Left renal pelvis (tissue), 4 donors: ENCODE measurements around the gene KCNN1. TPM values are rescaled to one million over a fixed set of nuclear protein-coding genes. Genes with fewer than 3 reads are reported as not detected.
"Not testable (repeated sequence)": the region's sequence is repeated elsewhere in the genome, so short reads cannot be mapped to it uniquely, and the experiment has no call there.

Source experiments
- DNase-seq, 4 donors: peaks; one replicate each; pipeline ENCODE4 v3.0.0-alpha.2; 2013; ENCODE audit warnings: low read depth in 4 of 4, low spot score in 3 of 4
- polyA plus RNA-seq, 4 donors: library from polyadenylated mRNA; unstranded; fragments of 120-200 nt; gene quantifications; one replicate each; pipeline ENCODE4 v1.2.1, GENCODE V29; 2013; ENCODE audit not compliant: insufficient read length in 4 of 4

The KCNN1 gene
- polyA plus RNA-seq, 4 donors = 3.6 to 7.3 (median 5.4) TPM

DNA sequence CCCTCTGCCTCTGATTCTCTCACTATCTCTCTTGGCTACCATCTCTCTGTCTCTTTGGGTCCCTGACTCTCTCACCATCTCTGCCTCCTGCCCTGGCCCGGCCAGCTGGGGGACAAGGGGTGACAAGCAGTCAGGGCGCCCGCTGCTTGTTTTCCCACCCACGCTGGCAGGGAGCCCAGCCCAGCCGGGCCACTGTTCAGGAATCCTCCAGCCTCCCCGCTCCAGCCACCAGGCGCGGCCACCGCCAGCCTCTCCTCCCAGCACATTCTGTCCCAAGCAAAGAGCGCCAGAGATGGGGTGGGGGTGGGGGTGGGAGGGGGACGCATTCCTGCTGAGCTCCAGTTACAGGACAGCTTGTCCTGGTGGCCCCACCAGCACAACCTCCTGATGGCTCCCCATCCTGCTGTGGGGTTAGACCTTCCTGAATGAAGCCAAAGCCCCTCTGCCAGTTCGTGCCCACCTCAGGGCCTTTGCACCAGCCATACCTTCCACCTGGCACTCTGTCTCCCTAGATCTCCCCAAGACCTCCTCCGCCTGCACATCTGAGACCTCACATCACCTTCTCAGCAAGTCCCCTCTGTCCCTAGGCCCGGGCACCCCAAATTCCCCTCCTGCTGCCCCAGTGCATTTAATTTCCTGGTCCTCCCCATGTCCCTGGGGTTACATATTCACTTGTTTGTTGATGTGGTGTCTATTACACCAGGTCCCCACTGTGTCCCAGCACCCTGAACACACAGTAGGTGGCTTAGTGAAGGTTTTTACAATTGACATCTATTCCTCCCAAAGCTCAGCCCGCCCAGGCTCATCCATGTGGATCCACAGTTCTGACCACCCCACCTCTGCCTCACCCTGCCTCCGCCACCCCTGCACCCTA, 53.5 kb downstream of the KCNN1 start:
- no peak for DNase-seq

DNA sequence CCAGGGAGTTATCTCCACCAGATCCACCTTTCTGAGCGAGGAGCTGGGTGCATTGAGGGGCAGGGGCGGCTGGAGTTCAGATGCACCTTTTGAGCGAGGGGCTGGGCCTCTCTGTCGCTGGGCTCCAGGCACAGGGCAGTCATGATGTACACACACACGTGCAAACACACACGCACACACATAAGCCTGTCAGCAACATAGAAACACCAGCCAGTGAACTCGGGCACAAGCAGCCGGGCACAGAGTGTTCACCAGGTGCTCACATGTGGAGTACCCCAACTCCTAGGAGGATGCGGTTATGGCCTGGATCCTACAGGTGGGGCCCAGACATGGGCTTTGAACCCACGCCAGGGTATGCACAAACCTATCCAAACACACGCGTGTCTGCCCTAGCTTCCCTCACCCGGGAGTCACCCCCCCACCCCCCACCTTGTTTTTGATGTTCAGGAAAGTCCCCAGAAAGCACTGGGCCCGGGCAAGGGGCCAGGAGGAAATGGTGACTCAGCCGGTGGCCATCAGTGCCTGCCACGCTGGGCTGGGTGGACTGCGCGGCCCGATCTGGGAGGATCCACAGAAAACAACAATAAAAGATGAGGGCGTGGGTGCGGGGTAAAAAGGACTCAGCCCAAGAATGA, 54.3 kb downstream of the KCNN1 start:
- no peak for DNase-seq

DNA sequence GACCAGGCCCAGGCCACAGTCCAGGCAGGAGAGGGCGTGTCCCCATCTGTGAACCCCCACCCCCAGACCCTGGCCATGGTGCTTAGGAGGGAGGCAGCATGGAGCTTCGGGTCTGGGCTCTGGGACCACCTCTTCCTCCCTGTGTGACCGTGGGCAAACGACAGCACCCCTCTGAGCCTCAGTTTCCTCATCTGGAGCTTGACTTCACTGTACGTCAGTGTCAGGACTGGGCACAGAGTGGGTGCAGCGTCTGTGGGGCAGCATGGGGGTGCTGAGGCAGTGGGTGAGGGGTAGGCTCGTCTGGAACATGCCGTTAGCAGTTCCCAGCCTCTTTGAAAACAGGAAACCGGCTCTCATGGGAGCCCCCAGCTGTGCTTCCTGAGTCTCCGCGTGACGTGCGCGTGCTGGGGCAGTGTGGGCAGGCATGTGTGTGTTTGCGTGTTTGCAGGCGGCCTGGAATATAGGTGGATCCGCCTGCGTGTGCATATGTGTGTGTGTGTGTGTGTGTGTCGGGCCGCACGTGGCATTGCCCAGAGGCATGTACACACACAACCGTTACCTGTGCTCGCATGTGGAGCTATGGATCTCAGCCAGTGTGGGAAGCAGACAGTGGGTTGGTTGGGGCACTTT, 56.8 kb downstream of the KCNN1 start:
- DNase-seq = no peak

DNA sequence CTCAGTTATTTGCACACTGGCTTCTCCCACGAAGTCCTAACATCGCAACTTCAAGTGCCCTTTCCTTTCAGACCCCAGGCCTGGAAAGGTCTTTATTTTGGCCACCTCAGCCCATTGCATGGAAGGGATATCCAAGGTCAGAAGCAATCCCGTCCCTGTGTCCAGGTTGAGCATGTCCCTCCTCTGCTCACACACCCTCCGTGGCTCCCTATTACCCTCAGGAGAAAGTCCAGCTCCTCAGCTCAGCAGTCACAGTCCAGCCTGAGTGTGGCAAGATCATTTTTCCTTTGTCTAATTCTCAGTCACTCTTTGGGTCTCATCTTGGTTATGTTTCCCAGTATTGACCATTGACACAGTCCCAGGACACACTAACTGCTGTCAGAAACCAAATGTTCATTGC, 60.2 kb downstream of the KCNN1 start:
- no peak for DNase-seq

DNA sequence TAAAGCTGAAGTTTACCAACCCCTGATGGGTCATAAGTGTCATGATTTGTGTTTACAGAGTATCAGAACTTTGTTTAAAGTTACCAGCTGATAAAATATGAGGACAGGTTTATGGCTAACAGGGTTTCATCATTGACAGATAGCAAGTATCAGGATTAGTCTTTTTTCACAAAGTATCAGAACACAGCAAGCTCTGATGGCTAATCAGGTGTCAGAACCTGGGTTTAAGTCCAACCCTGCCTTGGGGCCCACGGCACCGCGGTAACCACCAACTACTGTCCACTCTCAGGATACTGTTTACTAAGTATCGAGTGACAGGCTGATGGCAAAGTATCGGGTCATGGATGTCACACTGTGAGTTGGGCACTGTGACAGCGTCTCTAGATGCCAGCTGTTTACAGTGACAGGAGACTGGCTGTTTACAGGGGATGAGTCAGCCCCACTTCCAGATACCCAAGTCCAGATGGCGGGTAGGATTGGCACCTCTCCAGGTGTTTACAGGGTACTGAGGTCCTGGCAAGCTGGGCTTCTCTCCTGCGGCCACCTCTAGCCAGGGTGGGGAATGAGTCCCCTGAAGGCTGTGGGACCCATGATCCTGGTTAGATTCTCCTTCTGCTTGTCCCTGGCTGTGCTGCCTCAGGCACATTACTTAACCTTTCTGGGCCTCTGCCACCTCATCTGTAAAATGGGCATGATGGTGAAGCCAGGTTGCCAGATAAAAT, 62.9 kb downstream of the KCNN1 start:
- no peak for DNase-seq

DNA sequence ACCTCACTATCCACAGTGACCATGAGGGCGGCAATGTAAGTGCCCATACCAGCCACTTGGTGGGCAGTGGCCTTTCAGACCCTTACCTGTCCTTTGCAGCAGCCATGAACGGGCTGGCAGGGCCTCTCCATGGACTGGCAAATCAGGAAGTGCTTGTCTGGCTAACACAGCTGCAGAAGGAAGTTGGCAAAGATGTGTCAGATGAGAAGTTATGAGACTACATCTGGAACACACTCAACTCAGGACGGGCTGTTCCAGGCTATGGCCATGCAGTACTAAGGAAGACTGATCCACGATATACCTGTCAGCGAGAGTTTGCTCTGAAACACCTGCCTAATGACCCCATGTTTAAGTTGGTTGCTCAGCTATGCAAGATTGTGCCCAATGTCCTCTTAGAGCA, 64.5 kb downstream of the KCNN1 start:
- DNase-seq = not testable (repeated sequence)

DNA sequence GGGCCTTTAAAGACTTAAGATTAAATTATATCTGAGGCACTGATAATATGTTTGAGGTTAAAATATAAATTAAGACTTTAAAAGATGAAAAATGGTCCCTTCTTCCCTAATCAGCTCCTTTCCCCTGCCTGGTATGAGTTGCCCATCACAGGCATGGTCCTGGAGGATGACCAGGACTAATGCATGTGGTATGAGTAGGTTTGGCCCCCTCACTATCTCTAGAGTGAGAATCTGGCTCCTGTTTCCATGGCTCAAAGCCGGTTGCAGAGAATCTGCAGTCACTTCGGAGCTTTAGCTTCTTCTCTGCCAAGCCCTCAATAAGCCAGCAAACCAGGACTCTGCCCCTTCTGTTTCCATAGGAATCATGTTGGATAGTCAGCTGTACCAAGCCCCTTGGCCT, 65.2 kb downstream of the KCNN1 start:
- DNase-seq = not testable (repeated sequence)

DNA sequence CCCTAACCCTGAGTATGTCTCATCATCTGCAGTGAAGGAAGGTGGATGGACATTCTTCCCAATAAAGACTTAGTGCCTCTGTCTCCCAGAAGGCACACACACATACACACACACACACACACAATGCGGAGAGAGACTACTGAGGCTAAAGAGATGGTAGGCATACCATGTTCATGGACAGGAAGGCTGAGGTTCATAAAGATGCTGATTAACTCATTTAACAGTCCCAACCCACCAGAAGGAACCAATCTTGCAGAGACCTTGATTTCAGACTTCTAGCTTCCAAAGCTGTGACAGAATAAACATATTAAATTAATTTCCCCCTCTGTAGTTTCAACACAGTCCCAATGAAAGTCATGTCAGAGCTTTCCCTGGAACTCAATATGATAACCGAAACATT, 74.1 kb downstream of the KCNN1 start:
- DNase-seq = no peak

DNA sequence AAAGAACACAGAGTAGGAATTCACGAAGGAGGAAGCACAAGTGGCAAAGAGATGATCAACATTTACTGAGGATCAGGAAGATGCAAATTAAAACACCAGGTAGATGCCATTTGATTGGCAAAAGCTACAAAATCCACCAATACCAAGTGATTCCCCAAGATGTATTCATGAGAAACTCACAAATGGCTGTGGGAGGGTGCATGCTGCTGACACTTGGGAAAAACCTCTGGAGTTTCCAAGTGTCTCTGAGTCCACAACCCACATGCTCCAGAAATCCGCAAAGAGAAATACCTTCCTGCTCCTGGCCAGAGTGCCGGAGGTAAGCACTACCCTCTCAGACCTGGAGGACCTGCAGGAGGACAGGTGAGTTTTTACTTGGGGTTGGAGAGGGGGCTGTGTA, 76.8 kb downstream of the KCNN1 start:
- DNase-seq = no peak

DNA sequence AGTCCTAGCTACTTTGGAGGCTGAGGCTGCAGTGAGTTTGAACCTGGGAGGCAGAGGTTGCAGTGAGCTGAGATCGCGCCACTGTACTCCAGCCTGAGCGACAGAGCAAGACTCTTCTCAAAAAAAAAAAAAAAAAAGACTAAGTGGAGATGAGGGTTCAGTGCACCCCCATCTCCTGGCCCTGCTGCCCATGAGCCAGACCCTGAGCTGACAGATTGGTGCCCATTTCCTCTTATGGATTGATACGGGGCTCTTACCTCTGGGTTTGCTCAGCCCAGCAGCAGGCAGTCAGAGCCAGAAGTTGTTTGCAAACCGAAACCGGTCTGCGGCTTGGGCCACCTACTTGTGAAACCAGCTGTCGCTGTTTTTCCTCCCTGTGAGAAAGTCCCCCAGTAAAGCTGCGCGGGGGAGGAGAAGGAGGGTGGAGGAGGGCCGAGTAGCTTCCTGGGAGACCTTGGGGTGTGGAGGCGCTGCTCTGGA, 78.0 kb downstream of the KCNN1 start:
- DNase-seq = no peak

DNA sequence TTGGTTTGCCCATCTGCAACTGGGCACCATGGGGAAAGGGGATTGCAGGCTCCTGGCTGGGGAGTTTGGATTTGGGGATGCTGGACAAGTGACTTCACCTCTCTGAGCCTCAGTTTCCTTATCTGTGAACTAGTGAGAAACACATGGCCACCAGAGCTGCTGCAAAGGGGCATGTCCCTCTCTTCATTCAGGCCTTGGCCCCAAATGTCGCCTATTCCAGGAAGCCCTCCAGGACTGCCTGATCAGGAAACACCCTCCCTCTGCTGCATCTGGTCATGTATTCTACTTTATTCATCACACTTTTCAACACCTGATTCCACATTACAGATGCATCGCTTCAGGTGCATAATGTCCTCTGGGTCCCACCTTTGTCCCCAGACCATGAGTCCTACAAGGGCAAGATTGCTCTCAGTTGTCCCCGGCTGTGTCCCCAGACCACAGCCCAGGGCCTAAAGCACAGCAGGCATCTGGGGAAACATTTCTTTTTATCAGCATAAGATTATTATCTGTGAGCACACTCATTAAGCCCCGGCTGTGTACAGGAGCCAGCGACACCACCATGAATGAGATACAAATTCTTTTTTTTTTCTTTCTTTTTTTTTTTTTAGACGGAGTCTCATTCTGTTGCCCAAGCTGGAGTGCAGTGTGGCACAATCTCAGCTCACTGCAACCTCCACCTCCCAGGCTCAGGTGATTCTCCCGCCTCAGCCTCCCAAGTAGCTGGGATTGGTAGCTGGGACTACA, 78.6 kb downstream of the KCNN1 start:
- no peak for DNase-seq

DNA sequence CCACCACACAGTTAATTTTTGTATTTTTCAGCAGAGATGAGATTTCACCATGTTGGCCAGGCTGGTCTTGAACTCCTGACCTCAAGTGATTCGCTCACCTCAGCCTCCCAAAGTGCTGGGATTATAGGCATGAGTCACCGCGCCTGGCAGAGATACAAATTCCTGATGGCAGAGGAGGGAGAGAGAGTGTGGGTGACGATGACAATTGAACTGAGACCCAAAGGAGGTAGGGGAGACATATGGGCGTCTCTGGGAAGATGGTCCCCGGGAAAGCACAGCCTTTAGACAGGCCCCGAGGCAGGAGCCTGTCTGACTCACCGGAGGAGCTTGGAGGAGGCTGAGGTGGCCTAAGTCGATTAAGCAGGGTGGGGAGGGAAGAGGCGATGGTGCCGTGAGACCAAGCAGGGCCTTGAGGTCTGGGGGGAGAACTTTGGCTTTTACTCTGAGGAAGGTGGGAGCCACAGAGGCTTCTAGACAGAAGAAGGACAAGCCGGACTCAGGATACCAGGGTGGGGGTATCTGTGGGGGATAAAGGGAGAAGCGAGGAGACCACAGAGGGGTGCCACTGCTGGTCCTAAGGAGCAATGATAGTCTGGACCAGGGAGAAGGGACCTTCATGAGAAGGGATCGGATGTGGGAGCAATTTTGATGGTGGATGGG, 79.3 kb downstream of the KCNN1 start:
- no peak for DNase-seq

DNA sequence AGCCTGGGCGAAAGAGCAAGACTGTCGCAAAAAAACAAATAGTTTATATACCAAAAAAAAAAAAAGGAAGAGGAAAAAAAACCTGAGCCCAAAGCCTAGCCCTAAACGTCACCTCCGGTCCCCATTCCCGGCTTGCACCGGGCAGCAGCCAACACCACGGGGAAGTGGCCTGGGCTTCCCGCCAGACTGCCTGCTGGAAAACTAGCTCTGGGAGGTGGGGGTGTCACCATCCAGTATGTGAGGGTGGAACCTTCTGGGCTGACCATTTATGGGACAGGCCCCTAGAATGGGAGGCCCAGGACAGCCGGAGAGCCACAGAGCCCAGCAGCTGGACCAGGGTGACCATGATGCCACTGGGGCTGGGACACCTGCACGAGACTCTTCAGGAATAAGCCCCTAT, 82.5 kb downstream of the KCNN1 start:
- no peak for DNase-seq

Other genes starting within 250 kb of the KCNN1 start
- 10 to 100 TPM; 34.3 to 41.7 (median 37.8) TPM for gene MAP1S, start 247.6 kb upstream of the KCNN1 start, polyA plus RNA-seq
- 1 to 10 TPM; 2.0 to 3.2 (median 2.4) TPM for gene FCHO1, start 215.6 kb upstream of the KCNN1 start, polyA plus RNA-seq
- gene B3GNT3, start 172.0 kb upstream of the KCNN1 start, polyA plus RNA-seq = 10 to 100 TPM in 1 of 4 donors, 1 to 10 TPM in 2, under 1 TPM in 1; 0.15 to 13.6 (median 6.3) TPM
- gene INSL3, start 145.6 kb upstream of the KCNN1 start, polyA plus RNA-seq = under 1 TPM; 0.21 to 0.40 (median 0.26) TPM
- 1 to 10 TPM; 2.3 to 4.4 (median 3.3) TPM for gene JAK3, start 119.1 kb upstream of the KCNN1 start, polyA plus RNA-seq
- gene RPL18A, start 107.2 kb upstream of the KCNN1 start, polyA plus RNA-seq = 1,000 to 10,000 TPM in 1 of 4 donors, 100 to 1,000 TPM in 3; 828 to 1,246 (median 866) TPM
- gene SLC5A5, start 95.2 kb upstream of the KCNN1 start, polyA plus RNA-seq = under 1 TPM in 2 of 4 donors, not detected in 2; 0.06 to 0.08 TPM
- gene CCDC124, start 34.1 kb upstream of the KCNN1 start, polyA plus RNA-seq = 10 to 100 TPM; 42.7 to 85.4 (median 54.5) TPM
- 1 to 10 TPM; 3.8 to 5.5 (median 4.8) TPM for gene ARRDC2, start 41.1 kb downstream of the KCNN1 start, polyA plus RNA-seq
- under 1 TPM; 0.09 to 0.47 (median 0.24) TPM for gene IL12RB1, start 119.8 kb downstream of the KCNN1 start, polyA plus RNA-seq
- gene MAST3, start 130.7 kb downstream of the KCNN1 start, polyA plus RNA-seq = 1 to 10 TPM; 4.2 to 8.3 (median 4.9) TPM
- 10 to 100 TPM; 23.8 to 33.9 (median 29.9) TPM for gene PIK3R2, start 186.1 kb downstream of the KCNN1 start, polyA plus RNA-seq
- gene IFI30, start 206.7 kb downstream of the KCNN1 start, polyA plus RNA-seq = 10 to 100 TPM in 3 of 4 donors, 1 to 10 TPM in 1; 5.6 to 18.0 (median 12.1) TPM
- 10 to 100 TPM in 1 of 4 donors, 1 to 10 TPM in 3; 5.3 to 11.2 (median 9.2) TPM for gene MPV17L2, start 226.1 kb downstream of the KCNN1 start, polyA plus RNA-seq
- gene RAB3A, start 236.9 kb downstream of the KCNN1 start, polyA plus RNA-seq = 1 to 10 TPM; 4.6 to 5.3 (median 5.0) TPM